Fibroblast of lung (primary cell): ENCODE measurements around the gene MXI1.

Source experiments
- EZH2 ChIP-seq: IDR thresholded peaks from 2 replicates; pipeline ENCODE4 v1.5.1; 2012; ENCODE audit warnings: low read length, control low read depth, mild to moderate bottlenecking; ENCODE audit errors: missing control alignments
- TF ChIP-seq, protein P1 (sequence below), 2 donors: IDR thresholded peaks in 1 of 2; conservative IDR thresholded peaks in 1 of 2; 1 replicate in 1 of 2; 2 replicates in 1 of 2; pipeline ENCODE4 v1.5.1; 2011 to 2012; ENCODE audit warnings: low read length in 2 of 2, control low read depth in 1 of 2, inconsistent platforms in 1 of 2, low read depth in 1 of 2, mild to moderate bottlenecking in 1 of 2

DNA sequence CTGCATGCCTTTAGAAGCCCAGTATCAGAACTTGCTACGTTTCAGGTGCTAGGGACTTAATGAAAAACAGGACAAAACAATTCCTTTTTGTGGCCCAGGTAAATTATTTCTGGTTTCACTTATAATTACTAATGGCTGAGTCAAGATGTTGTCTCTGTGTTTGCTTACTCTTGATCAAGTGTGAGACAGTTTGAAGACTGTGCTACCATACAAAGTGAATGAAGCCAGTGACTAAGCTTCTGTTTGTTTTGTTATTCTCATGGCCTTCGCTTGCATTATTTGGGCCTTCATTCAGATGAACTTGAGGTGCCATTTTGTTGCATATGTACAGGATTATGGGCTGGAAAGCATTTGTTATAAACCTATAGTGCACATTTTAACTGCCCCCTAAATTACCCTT is 79.4 kb downstream of the MXI1 start:
- TF ChIP-seq, protein P1, sequence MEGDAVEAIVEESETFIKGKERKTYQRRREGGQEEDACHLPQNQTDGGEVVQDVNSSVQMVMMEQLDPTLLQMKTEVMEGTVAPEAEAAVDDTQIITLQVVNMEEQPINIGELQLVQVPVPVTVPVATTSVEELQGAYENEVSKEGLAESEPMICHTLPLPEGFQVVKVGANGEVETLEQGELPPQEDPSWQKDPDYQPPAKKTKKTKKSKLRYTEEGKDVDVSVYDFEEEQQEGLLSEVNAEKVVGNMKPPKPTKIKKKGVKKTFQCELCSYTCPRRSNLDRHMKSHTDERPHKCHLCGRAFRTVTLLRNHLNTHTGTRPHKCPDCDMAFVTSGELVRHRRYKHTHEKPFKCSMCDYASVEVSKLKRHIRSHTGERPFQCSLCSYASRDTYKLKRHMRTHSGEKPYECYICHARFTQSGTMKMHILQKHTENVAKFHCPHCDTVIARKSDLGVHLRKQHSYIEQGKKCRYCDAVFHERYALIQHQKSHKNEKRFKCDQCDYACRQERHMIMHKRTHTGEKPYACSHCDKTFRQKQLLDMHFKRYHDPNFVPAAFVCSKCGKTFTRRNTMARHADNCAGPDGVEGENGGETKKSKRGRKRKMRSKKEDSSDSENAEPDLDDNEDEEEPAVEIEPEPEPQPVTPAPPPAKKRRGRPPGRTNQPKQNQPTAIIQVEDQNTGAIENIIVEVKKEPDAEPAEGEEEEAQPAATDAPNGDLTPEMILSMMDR (conservative IDR thresholded peaks at IDR 0.05 in 1 of 2, IDR thresholded peaks at IDR 0.05 in 1 of 2; ENCODE audit: low read depth in 1 of 2, low read length in 2 of 2) = no peak
- no peak for TF ChIP-seq EZH2
